ENCODE measurements around the gene ACIN1. TPM values are rescaled to one million over a fixed set of nuclear protein-coding genes. Genes with fewer than 3 reads are reported as not detected.
"Not testable (repeated sequence)": the region's sequence is repeated elsewhere in the genome, so short reads cannot be mapped to it uniquely, and the experiment has no call there.

The ACIN1 gene
- polyA plus RNA-seq, 1 donor = 365 TPM

DNA sequence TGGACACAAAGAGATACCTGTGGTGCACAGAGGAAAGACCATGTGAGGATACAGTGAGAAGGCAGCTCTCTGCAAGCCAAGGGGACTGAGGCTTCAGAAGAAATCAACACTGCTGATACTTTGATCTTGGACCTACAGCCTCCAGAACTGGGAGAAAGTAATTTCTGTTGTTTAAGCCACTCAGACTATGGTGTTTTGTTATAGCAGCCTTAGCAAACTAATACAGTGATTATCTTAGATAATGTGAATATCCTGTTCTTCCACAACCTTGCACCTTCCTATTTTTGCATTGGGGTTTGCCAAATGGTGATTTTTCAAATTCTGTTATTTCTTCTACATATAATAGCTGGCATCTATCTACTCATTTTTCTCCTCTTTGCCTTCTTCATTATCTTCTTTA lies 76.8 kb downstream of the ACIN1 start:
- no peak for DNase-seq

DNA sequence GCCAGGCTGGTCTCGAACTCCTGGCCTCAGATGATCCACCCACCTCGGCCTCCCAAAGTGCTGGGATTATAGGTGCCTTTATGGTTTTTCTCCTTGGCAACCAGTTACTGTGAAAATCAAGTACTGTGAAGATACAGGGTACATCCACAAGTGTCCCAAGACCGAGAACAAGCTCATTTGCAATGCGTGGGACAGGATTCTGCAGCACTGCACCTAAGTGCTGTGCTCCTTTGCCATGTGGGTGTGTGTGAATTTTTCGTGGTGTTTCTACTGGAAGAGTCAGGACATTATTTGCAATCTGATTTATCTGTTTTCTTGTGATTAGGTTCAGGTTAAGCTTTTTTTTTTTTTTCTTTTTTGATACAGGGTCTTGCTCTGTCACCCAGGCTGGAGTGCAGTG lies 77.8 kb downstream of the ACIN1 start:
- no peak for DNase-seq

DNA sequence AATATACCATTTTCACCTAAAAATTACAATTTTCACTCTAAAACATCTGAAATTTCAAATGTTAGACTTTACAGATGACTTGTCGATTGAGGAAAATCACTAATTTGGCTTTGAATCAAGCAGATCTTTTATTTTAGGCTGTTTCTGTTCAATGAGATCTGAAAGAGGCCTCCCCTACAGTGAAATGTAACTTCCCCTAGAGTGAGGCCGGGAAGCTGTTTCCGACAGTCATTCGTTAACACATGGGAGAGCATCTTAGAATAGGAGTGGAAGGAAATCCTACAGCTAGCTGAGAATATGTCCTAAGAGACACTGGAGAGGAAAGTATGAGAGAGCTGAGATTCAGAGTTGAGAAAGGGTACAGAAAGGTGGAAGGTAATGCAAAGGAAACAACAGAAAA lies 79.3 kb downstream of the ACIN1 start:
- no peak for DNase-seq

DNA sequence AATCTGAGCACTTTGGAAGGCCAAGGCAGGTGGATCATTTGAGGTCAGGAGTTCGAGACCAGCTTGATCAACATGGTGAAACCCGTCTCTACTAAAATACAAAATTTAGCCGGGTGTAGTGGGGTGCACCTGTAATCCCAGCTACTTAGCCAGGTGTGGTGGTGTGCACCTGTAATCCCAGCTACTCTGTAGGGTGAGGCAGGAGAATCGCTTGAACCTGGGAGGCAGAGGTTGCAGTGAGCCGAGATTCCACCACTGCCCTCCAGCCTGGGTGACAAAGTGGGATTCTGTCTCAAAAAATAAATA lies 81.2 kb downstream of the ACIN1 start:
- DNase-seq = not testable (repeated sequence)

DNA sequence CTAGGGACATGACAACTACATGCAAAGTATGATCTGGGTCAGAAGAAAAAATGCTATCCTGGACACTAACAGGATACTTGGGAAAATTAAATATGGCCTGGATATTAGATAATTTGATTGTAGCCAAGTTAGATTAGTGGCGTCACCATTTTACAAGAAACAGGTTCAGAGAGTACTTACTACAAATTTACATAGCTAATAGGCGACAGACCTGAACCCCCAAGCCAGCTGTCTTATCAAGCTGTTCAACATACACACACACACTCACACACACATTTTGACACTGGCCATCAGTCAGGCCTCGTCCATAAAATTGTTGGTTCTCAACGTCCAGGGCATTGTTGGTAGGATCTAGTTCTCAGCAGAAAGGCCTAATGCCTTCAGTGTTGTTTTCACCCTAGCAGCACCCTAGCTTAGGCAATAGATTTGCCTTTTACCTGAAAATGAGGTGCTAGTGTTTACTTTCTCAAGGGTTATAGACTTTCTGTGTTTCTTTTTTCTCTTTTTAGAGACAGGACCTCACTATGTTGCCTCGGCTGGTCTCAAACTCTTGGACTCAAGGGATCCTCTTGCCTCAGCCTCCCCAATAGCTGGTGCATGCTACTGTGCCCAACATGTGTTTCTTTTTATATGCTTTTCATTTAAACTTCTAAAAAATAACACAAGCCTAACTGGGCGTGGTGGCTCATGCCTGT lies 81.7 kb downstream of the ACIN1 start:
- DNase-seq = no peak

DNA sequence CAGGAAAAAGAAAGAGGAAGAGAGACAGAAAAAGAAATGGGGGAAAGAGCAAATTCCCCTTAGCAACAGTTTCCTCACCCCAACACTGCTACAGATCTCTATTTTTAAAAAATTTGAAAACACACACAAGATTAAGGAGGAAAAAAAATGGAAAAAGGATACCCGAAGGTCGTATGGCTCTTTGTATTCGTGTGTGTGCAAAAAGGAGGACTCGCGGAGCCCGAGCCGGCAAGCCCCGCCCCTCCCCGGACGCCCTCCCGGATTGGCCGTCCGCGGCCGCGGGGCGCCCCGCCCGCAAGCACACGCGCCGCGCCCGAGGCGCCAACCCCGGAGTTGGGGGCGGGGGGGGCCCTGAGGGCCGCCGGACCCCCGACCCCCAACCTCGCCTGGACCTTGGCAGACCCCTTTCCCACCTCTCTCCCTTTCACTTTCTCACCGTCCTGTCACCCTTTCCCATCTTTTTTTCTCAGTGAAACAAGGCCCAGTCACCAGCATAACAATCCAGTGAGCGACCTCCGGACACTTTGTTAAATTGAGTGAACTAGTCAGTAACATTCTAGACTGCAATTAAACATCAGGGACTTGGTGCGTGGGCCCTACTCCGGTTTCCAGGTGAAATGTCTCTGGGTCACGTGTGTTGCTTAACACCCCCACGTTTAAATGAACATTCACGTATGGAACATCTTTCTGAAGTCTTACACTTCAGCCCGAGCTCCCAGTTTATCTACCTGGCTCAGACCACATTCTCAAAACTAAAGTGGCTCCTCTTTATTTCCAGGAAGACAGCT lies 84.8 kb downstream of the ACIN1 start, which contains the start of gene C14orf93:
C14orf93 (minus strand) TSS at position 205 of the 788 bp plus-strand sequence. CDS start 11,120 bp downstream, outside the sequence.
- peak; percentile 73 for DNase-seq

DNA sequence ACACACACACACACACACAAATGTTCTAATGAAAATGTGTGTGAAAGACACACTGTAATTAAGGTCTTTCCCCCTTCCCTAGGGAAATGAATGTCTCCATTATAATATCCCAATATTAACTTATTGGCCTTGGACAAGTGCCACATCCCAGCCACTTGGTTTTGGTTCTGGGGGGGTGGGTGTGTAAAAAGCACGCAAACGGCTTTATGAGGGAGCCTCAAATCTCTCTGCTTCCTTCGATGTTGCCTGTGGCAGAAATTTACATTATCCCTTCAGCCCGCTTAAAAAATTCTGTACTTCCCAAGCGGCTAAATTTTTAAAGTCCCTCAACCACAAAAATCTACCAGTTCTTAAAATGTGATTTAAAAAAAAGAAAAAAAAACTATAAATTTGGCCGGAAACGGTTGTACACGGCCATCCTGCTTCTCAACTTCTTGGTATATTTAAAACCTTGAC lies 85.4 kb downstream of the ACIN1 start:
- no peak for DNase-seq

DNA sequence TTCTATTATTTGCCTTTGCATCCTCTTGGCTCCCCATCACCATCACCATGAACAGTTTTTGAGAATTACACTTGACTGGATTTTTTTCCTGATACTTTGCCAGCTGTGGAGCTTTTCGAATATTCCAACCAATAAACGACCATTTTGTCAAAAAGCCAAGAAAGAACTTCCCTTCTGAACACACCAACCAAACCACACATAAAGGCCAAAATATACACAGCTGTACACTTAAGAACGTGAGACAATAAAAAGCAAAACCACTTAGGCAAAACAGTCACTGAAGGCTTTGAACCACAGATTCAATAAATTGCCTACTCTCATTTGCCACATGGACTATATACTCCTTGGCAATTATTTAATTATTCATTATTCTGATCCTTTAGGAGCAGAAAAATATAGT lies 86.1 kb downstream of the ACIN1 start:
- DNase-seq = no peak

Other genes with a start within 250 kb of the ACIN1 start
- gene LRP10, start 223.4 kb downstream of the ACIN1 start, polyA plus RNA-seq (ENCODE audit: insufficient read length) = 74.8 TPM
- 1.9 TPM for gene REM2, start 211.9 kb downstream of the ACIN1 start, polyA plus RNA-seq (ENCODE audit: insufficient read length)
- gene RBM23, start 176.0 kb downstream of the ACIN1 start, polyA plus RNA-seq (ENCODE audit: insufficient read length) = 132 TPM
- 185 TPM for gene PRMT5, start 165.8 kb downstream of the ACIN1 start, polyA plus RNA-seq (ENCODE audit: insufficient read length)
- 77.6 TPM for gene HAUS4, start 138.0 kb downstream of the ACIN1 start, polyA plus RNA-seq (ENCODE audit: insufficient read length)
- 97.2 TPM for gene AJUBA, start 112.6 kb downstream of the ACIN1 start, polyA plus RNA-seq (ENCODE audit: insufficient read length)
- 22.2 TPM for gene C14orf93, start 85.0 kb downstream of the ACIN1 start, polyA plus RNA-seq (ENCODE audit: insufficient read length)
- 206 TPM for gene PSMB5, start 60.2 kb downstream of the ACIN1 start, polyA plus RNA-seq (ENCODE audit: insufficient read length)
- gene PSMB11, start 52.9 kb downstream of the ACIN1 start, polyA plus RNA-seq (ENCODE audit: insufficient read length) = not detected
- gene CDH24, start 37.6 kb downstream of the ACIN1 start, polyA plus RNA-seq (ENCODE audit: insufficient read length) = 28.7 TPM
- 76.1 TPM for gene C14orf119, start 369 bp upstream of the ACIN1 start, polyA plus RNA-seq (ENCODE audit: insufficient read length)
- gene CIROP, start 9.9 kb upstream of the ACIN1 start, polyA plus RNA-seq (ENCODE audit: insufficient read length) = not detected
- 0.08 TPM for gene CEBPE, start 24.1 kb upstream of the ACIN1 start, polyA plus RNA-seq (ENCODE audit: insufficient read length)
- 92.4 TPM for gene SLC7A8, start 88.5 kb upstream of the ACIN1 start, polyA plus RNA-seq (ENCODE audit: insufficient read length)
- 2.3 TPM for gene RNF212B, start 142.8 kb upstream of the ACIN1 start, polyA plus RNA-seq (ENCODE audit: insufficient read length)
- gene HOMEZ, start 191.0 kb upstream of the ACIN1 start, polyA plus RNA-seq (ENCODE audit: insufficient read length) = 28.0 TPM
- 42.5 TPM for gene PPP1R3E, start 207.7 kb upstream of the ACIN1 start, polyA plus RNA-seq (ENCODE audit: insufficient read length)
- 50.6 TPM for gene BCL2L2, start 211.7 kb upstream of the ACIN1 start, polyA plus RNA-seq (ENCODE audit: insufficient read length)
- gene PABPN1, start 226.3 kb upstream of the ACIN1 start, polyA plus RNA-seq (ENCODE audit: insufficient read length) = 309 TPM